Prostate gland (tissue), 2 donors: ENCODE results near the gene PAX5.

ENCODE experiments used
- POLR2A ChIP-seq: fragments of 450-650 bp; IDR thresholded peaks from one replicate; pipeline ENCODE4 v1.6.1; 2016; ENCODE audit warnings: antibody characterized with exemption, mild to moderate bottlenecking
- TF ChIP-seq, protein P1 (sequence below), 4 experiments: fragments of 200-600 bp in 2 of 4; fragments of 450-650 bp in 2 of 4; sonication (generic) in 2 of 4; IDR thresholded peaks; 1 replicate in 3 of 4; 2 replicates in 1 of 4; pipeline ENCODE4 v1.5.1; 2016 to 2019; ENCODE audit warnings: antibody characterized with exemption in 4 of 4, mild to moderate bottlenecking in 2 of 4, moderate library complexity in 2 of 4

DNA sequence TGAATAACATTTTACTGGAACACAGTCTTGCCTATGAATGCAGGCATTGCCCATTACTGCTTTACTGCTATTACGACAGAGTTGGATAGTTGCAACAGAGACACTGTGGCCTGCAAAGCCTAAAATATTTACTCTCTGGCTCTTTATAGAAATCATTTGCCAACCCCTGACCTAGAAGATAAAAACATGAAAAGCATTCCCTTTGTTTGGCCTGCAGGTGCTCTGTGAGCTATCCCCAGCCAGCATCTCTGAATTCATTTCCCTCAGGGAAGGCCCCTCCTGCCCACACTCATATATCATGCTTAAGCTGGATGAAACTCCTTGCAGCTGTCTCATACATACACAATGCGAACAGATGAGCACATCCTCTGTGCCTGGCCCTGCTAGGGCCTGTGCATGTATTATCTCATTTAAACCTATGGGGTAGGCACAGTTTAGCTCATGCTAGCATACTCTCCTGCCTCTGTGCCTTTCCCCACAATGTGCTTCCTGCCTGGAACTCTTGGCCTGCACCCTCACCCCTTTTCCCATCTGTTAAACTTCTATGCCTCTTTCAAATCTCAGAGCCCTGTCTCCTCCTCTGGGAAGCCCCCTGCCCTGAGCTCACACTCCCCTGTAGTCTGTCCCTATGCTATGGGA is 193.1 kb downstream of the PAX5 start:
- TF ChIP-seq, protein P1, sequence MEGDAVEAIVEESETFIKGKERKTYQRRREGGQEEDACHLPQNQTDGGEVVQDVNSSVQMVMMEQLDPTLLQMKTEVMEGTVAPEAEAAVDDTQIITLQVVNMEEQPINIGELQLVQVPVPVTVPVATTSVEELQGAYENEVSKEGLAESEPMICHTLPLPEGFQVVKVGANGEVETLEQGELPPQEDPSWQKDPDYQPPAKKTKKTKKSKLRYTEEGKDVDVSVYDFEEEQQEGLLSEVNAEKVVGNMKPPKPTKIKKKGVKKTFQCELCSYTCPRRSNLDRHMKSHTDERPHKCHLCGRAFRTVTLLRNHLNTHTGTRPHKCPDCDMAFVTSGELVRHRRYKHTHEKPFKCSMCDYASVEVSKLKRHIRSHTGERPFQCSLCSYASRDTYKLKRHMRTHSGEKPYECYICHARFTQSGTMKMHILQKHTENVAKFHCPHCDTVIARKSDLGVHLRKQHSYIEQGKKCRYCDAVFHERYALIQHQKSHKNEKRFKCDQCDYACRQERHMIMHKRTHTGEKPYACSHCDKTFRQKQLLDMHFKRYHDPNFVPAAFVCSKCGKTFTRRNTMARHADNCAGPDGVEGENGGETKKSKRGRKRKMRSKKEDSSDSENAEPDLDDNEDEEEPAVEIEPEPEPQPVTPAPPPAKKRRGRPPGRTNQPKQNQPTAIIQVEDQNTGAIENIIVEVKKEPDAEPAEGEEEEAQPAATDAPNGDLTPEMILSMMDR (IDR thresholded peaks at IDR 0.05): no peak
- no peak for TF ChIP-seq POLR2A
